Endothelial cell of umbilical vein (primary cell): Measurements from ENCODE around the gene GSTO2. TPM values are rescaled to one million over a fixed set of nuclear protein-coding genes. Genes with fewer than 3 reads are reported as not detected.

Experiments
- BruUV-seq: library from RNA; stranded (reverse); fragments of 400-500 nt; replicated peaks from 2 replicates; lab custom pipeline; 2021; lab: Mats Ljungman, UMichigan
- CTCF ChIA-PET: fragments of 300-600, 350-600 bp; sonication (Branson Sonifier 250); formaldehyde crosslinking; loops from one replicate; lab custom pipeline; 2021; ENCODE audit warnings: antibody characterized with exemption, inconsistent platforms; lab: Charles Lee
- POLR2A ChIA-PET: fragments of 300-600, 350-600 bp; sonication (Branson Sonifier 250); formaldehyde crosslinking; loops from one replicate; lab custom pipeline; 2021; ENCODE audit warnings: antibody characterized with exemption, inconsistent platforms; lab: Charles Lee
- DNase-seq: peaks from one replicate; pipeline ENCODE4 v3.0.0-alpha.2; 2011; ENCODE audit warnings: low read depth, low spot score
- FAIRE-seq: peaks from 2 replicates; lab custom pipeline; 2011; peaks lifted over from hg19 to GRCh38; lab: Jason Lieb, UNC
- H2AFZ ChIP-seq: 2 replicates; pipeline ENCODE4 v1.6.0; 2012; ENCODE audit warnings: low read depth, low read length, control low read depth, inconsistent platforms
- H3K27ac ChIP-seq: 2 replicates; pipeline ENCODE4 v1.5.1; 2011; ENCODE audit warnings: low read depth, mild to moderate bottlenecking, control low read depth, low read length, moderate library complexity; ENCODE audit not compliant: insufficient read depth
- H3K27me3 ChIP-seq, 2 experiments: 2 replicates each; pipeline versions ENCODE4 v1.6.0 to v1.6.1; 2011; ENCODE audit warnings: low read length in 2 of 2, mixed read lengths in 1 of 2; ENCODE audit not compliant: control insufficient read depth in 2 of 2, insufficient read depth in 2 of 2
- H3K36me3 ChIP-seq, 2 experiments: 2 replicates in 1 of 2; 3 replicates in 1 of 2; pipeline ENCODE4 v1.5.1; 2011; ENCODE audit warnings: low read length in 2 of 2, mild to moderate bottlenecking in 1 of 2, moderate library complexity in 1 of 2; ENCODE audit not compliant: control insufficient read depth in 2 of 2, insufficient read depth in 2 of 2; ENCODE audit errors: extremely low read depth in 1 of 2
- H3K4me1 ChIP-seq: 3 replicates; pipeline ENCODE4 v1.5.1; 2011; ENCODE audit warnings: mild to moderate bottlenecking, low read length; ENCODE audit not compliant: control insufficient read depth, insufficient read depth; ENCODE audit errors: extremely low read depth
- H3K4me2 ChIP-seq: 2 replicates; pipeline ENCODE4 v1.6.1; 2011; ENCODE audit warnings: low read length, control low read depth, mixed read lengths; ENCODE audit not compliant: insufficient read depth
- H3K4me3 ChIP-seq, 3 experiments: fragments of 200-600 bp in 1 of 3; sonication (generic), shearing (Covaris generic) in 1 of 3; replicated peaks in 1 of 3; 2 replicates each; pipeline ENCODE4 v1.5.1; 2011 to 2016; ENCODE audit warnings: control low read depth in 3 of 3, low read length in 3 of 3, mild to moderate bottlenecking in 2 of 3, inconsistent platforms in 1 of 3, low read depth in 1 of 3, moderate library complexity in 1 of 3; ENCODE audit not compliant: insufficient read depth in 1 of 3
- H3K79me2 ChIP-seq: 2 replicates; pipeline ENCODE4 v1.6.0; 2012; ENCODE audit warnings: low read length, inconsistent platforms; ENCODE audit not compliant: control insufficient read depth, insufficient read depth
- H3K9ac ChIP-seq: replicated peaks from 2 replicates; pipeline ENCODE3; 2011; ENCODE audit warnings: low read length, control low read depth; ENCODE audit not compliant: insufficient read depth; ENCODE audit errors: extremely low read depth
- H3K9me1 ChIP-seq: replicated peaks from 3 replicates; pipeline ENCODE4 v1.6.0; 2011; ENCODE audit warnings: mild to moderate bottlenecking, low read length; ENCODE audit not compliant: control insufficient read depth, insufficient read depth; ENCODE audit errors: extremely low read depth
- H3K9me3 ChIP-seq: replicated peaks from 2 replicates; pipeline ENCODE4 v1.5.1; 2012; ENCODE audit warnings: low read length, inconsistent platforms; ENCODE audit not compliant: control insufficient read depth, insufficient read depth
- H4K20me1 ChIP-seq: replicated peaks from 2 replicates; pipeline ENCODE3; 2011; ENCODE audit warnings: mild to moderate bottlenecking, low read length; ENCODE audit not compliant: control insufficient read depth, insufficient read depth; ENCODE audit errors: extremely low read depth
- EZH2 ChIP-seq: IDR thresholded peaks from 2 replicates; pipeline ENCODE4 v1.6.1; 2012; ENCODE audit warnings: borderline replicate concordance, low read depth, mild to moderate bottlenecking, moderate library complexity, low read length, inconsistent platforms; ENCODE audit not compliant: severe bottlenecking
- FOS ChIP-seq: IDR thresholded peaks from 2 replicates; pipeline ENCODE4 v1.6.1; 2011; ENCODE audit warnings: mild to moderate bottlenecking, low read length, moderate library complexity, borderline replicate concordance; ENCODE audit not compliant: insufficient read depth
- GATA2 ChIP-seq: IDR thresholded peaks from 2 replicates; pipeline ENCODE4 v1.7.0; 2011; ENCODE audit warnings: low read depth, mild to moderate bottlenecking, moderate library complexity, mixed read lengths, low read length; ENCODE audit not compliant: insufficient read length, insufficient read depth
- JUN ChIP-seq: IDR thresholded peaks from 2 replicates; pipeline ENCODE4 v1.6.1; 2011; ENCODE audit warnings: borderline replicate concordance, low read depth; ENCODE audit not compliant: insufficient read length, insufficient read depth
- MAX ChIP-seq: IDR thresholded peaks from 2 replicates; pipeline ENCODE4 v1.6.1; 2011; ENCODE audit not compliant: insufficient read depth, insufficient read length
- MYC ChIP-seq: IDR thresholded peaks from one replicate; pipeline ENCODE4 v1.6.1; 2011; ENCODE audit warnings: mild to moderate bottlenecking, low read depth, low read length
- POLR2A ChIP-seq: IDR thresholded peaks from 2 replicates; pipeline ENCODE4 v1.6.1; 2012; ENCODE audit warnings: low read depth, mild to moderate bottlenecking, control low read depth, low read length
- POLR2AphosphoS5 ChIP-seq: IDR thresholded peaks from 2 replicates; pipeline ENCODE4 v1.6.1; 2012; ENCODE audit warnings: low read depth, mild to moderate bottlenecking, control low read depth, low read length, moderate library complexity; ENCODE audit not compliant: insufficient read depth
- dilution Hi-C: fragments of 300-500 bp; cut with MboI; formaldehyde crosslinking; loops from one replicate; pipeline ENCODE4 v1.15.0; 2019; ENCODE audit warnings: low sequenced_read_pairs; ENCODE audit not compliant: extremely low pct_ligation_motif_present
- intact Hi-C: fragments of 100-400 bp; cut with micrococcal nuclease; formaldehyde crosslinking; loops from one replicate; pipeline ENCODE4 v1.10.0; 2022
- polyA plus RNA-seq, 4 experiments: library from polyadenylated mRNA; depleted of rRNA in 3 of 4; stranded (reverse) in 3 of 4; unstranded in 1 of 4; fragments of >200 nt; gene quantifications; 2 replicates each; pipeline versions ENCODE4 v1.2.1 to v1.2.3, GENCODE V29; 2011 to 2012; ENCODE audit warnings: missing spikeins in 1 of 4
- total RNA-seq: library from RNA; stranded (reverse); gene quantifications from 2 replicates; pipeline ENCODE4 v1.2.3, GENCODE V29; 2021
- TF ChIP-seq, protein P1 (sequence below), 2 donors: IDR thresholded peaks; 1 replicate in 1 of 2; 2 replicates in 1 of 2; pipeline ENCODE4 v1.5.1; 2011; ENCODE audit warnings: low read length in 2 of 2, mild to moderate bottlenecking in 2 of 2, moderate library complexity in 2 of 2, control low read depth in 1 of 2, inconsistent platforms in 1 of 2, low read depth in 1 of 2; ENCODE audit not compliant: insufficient read depth in 1 of 2; ENCODE audit errors: extremely low read depth in 1 of 2

Gene GSTO2
- total and polyA plus RNA-seq, 2 donors (not counting 3 experiments of a cell fraction or from before 2014, with no cell fraction given), result 0.84 to 1.4 TPM

GRCh38 chr10:104260775-104261115 lies 8.2 kb upstream of the GSTO2 start:
- peak overlapping the region; percentile 67 for H3K9ac ChIP-seq
- CTCF ChIA-PET, result interaction anchor here (2.7 kb wide), 1 partner anchor 14 kb away, joined by 21 read pairs; no protein-coding TSS in a partner anchor

More at GRCh38 chr10:104260775-104261115, 8.2 kb upstream of the GSTO2 start:
- POLR2A ChIA-PET, result no interaction called here
- no peak for TF ChIP-seq POLR2A
- no peak for TF ChIP-seq MYC
- no peak for TF ChIP-seq MAX
- no peak for TF ChIP-seq EZH2
- TF ChIP-seq, protein P1, sequence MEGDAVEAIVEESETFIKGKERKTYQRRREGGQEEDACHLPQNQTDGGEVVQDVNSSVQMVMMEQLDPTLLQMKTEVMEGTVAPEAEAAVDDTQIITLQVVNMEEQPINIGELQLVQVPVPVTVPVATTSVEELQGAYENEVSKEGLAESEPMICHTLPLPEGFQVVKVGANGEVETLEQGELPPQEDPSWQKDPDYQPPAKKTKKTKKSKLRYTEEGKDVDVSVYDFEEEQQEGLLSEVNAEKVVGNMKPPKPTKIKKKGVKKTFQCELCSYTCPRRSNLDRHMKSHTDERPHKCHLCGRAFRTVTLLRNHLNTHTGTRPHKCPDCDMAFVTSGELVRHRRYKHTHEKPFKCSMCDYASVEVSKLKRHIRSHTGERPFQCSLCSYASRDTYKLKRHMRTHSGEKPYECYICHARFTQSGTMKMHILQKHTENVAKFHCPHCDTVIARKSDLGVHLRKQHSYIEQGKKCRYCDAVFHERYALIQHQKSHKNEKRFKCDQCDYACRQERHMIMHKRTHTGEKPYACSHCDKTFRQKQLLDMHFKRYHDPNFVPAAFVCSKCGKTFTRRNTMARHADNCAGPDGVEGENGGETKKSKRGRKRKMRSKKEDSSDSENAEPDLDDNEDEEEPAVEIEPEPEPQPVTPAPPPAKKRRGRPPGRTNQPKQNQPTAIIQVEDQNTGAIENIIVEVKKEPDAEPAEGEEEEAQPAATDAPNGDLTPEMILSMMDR (IDR thresholded peaks at IDR 0.05; ENCODE audit: extremely low read depth in 1 of 2, insufficient read depth in 1 of 2, low read depth in 1 of 2, low read length in 2 of 2), result no peak
- TF ChIP-seq GATA2, result no peak
- TF ChIP-seq POLR2AphosphoS5, result peak; percentile 17
- TF ChIP-seq JUN, result peak; percentile 92
- TF ChIP-seq FOS, result peak; percentile 89
- peak overlapping the region; percentile 94 for H3K27ac ChIP-seq
- peaks cover 77% of the 10 kb centered on the region for H3K79me2 ChIP-seq
- H3K4me3 ChIP-seq, result peak overlapping the region in 1 of 3 experiments; percentile 37
- no peak overlapping the region for H2AFZ ChIP-seq
- no peaks in the 10 kb centered on the region for H3K9me3 ChIP-seq
- peak; percentile 88 for DNase-seq
- peaks cover 19 to 27% of the 10 kb centered on the region in 2 experiments for H3K36me3 ChIP-seq
- no peaks in the 10 kb centered on the region for H4K20me1 ChIP-seq
- BruUV-seq, result no TSS peak
- dilution Hi-C loops, result no loop called here
- H3K27me3 ChIP-seq, result no peaks in the 10 kb centered on the region
- peaks cover 63% of the 10 kb centered on the region for H3K4me1 ChIP-seq
- intact Hi-C loops, result loop anchor here (1.0 kb wide), 1 partner anchor 9 kb away; the partner anchor contains the start of gene GSTO2
- peak; percentile 62 for FAIRE-seq
- H3K4me2 ChIP-seq, result peak overlapping the region; percentile 81
- no peaks in the 10 kb centered on the region for H3K9me1 ChIP-seq
